ENCODE measurements around the gene YPEL3. TPM values are rescaled to one million over a fixed set of nuclear protein-coding genes. Genes with fewer than 3 reads are reported as not detected.

The YPEL3 gene
- total RNA-seq, 2 donors from 2014 or later = 42.0 to 57.2 TPM

DNA sequence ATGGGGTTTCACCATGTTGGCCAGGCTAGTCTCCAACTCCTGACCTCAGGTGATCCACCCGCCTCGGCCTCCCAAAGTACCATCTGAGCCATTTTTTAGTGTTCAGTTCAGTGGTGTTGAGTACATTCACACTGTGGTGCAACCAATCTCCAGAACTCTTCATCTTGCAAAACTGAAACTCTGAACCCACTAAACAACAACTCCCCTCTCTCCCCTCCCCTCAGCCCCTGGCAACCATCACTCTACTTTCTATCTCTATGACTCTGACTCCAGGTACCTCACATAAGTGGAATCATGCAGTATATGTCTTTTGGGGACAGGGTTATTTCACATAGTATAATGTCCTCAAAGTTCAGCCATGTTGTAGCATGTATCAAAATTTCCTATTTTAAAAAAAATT is 45.7 kb upstream of the YPEL3 start:
- no peaks in the 10 kb centered on the region for H3K27me3 Mint-ChIP-seq (ENCODE audit: insufficient read depth)
- no peak for DNase-seq
- H3K4me3 Mint-ChIP-seq = no peak overlapping the region
- Histone ChIP-seq H3K9me3 (ENCODE audit: control insufficient read depth, low read length) (no peaks in the 10 kb centered on the region), H3K36me3 (ENCODE audit: control insufficient read depth, insufficient read depth, low read length) (no peaks in the 10 kb centered on the region), H3K9ac (ENCODE audit: extremely low read depth, low read length, poor library complexity, severe bottlenecking) (no peak overlapping the region), H3K4me1 (ENCODE audit: control insufficient read depth, insufficient read depth, low read length) (no peaks in the 10 kb centered on the region), H3K27ac (ENCODE audit: low read depth, low read length) (no peak overlapping the region), H3K4me3 (ENCODE audit: low read length) (no peak overlapping the region), H3K27me3 (ENCODE audit: control insufficient read depth, insufficient read depth, low read length, poor library complexity, severe bottlenecking) (no peaks in the 10 kb centered on the region)
- no peaks in the 10 kb centered on the region for H3K9me3 Mint-ChIP-seq
- 100% methylated on average over 2 of the region's 2 CpGs for WGBS, 2 experiments (ENCODE audit: insufficient coverage in 1 of 2, insufficient read length in 1 of 2)
- H3K27ac Mint-ChIP-seq = no peak overlapping the region
- peaks cover 6% of the 10 kb centered on the region for H3K4me1 Mint-ChIP-seq
- no peak for TF ChIP-seq CTCF (conservative IDR thresholded peaks at IDR 0.05)
- no peaks in the 10 kb centered on the region for H3K36me3 Mint-ChIP-seq (ENCODE audit: low read depth)

DNA sequence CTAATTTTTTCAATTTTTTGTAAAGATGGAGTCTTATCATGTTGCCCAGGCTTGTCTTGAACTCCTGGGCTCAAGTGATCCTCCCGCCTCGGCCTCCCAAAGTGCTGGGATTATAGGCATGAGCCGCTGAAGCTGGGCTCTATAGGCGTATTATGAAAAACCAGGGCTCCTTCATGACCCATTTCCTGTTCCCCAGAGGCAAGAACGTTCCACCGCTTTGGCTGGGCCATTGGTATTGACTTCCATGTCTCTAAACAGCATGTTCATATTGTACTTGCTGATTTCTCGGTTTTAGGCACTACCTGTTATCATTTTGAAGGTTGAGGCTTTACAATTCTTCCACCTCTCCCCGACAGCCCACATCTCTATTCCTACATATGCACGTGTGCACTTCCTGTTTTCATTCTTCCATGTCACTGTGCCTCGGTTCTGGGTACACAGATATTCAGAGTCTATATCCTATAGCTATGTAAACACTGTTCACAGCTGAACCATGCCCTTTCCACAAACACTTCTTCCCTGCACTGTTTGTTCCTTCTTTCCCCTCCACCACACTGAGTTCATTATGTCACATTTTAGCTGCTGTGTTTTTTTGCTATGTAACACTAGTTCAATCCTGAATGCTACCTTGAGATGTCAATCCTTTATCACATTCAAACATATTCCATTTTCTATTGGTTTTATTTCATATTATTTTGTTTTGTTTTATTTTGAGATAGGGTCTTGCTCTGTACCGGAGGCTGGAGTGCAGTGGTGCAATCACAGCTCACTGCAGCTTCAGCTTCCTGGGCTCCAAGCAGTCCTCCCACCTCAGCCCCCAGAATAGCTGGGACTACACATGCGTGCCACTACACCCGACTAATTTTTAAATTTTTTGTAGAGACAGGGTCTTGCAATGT is 43.8 kb upstream of the YPEL3 start:
- no peak overlapping the region for H3K4me3 Mint-ChIP-seq
- no peak overlapping the region for H3K27ac Mint-ChIP-seq
- Histone ChIP-seq H3K27me3 (ENCODE audit: control insufficient read depth, insufficient read depth, low read length, poor library complexity, severe bottlenecking) (no peaks in the 10 kb centered on the region), H3K4me1 (ENCODE audit: control insufficient read depth, insufficient read depth, low read length) (no peaks in the 10 kb centered on the region), H3K4me3 (ENCODE audit: low read length) (no peak overlapping the region), H3K27ac (ENCODE audit: low read depth, low read length) (no peak overlapping the region), H3K9me3 (ENCODE audit: control insufficient read depth, low read length) (no peaks in the 10 kb centered on the region), H3K9ac (ENCODE audit: extremely low read depth, low read length, poor library complexity, severe bottlenecking) (no peak overlapping the region), H3K36me3 (ENCODE audit: control insufficient read depth, insufficient read depth, low read length) (no peaks in the 10 kb centered on the region)
- no peak for TF ChIP-seq CTCF (conservative IDR thresholded peaks at IDR 0.05)
- no peaks in the 10 kb centered on the region for H3K36me3 Mint-ChIP-seq (ENCODE audit: low read depth)
- H3K4me1 Mint-ChIP-seq = peaks cover 6% of the 10 kb centered on the region
- DNase-seq = no peak
- H3K9me3 Mint-ChIP-seq = no peaks in the 10 kb centered on the region
- WGBS, 2 experiments (ENCODE audit: insufficient coverage in 1 of 2, insufficient read length in 1 of 2) = 79 to 88% methylated on average over 12 to 13 of the region's 13 CpGs
- peaks cover 1% of the 10 kb centered on the region for H3K27me3 Mint-ChIP-seq (ENCODE audit: insufficient read depth)

- Histone ChIP-seq H3K9me3 (ENCODE audit: control insufficient read depth, low read length) (no peaks in the 10 kb centered on the region), H3K36me3 (ENCODE audit: control insufficient read depth, insufficient read depth, low read length) (no peaks in the 10 kb centered on the region), H3K27me3 (ENCODE audit: control insufficient read depth, insufficient read depth, low read length, poor library complexity, severe bottlenecking) (no peaks in the 10 kb centered on the region), H3K4me1 (ENCODE audit: control insufficient read depth, insufficient read depth, low read length) (no peaks in the 10 kb centered on the region), H3K27ac (ENCODE audit: low read depth, low read length) (no peak overlapping the region), H3K9ac (ENCODE audit: extremely low read depth, low read length, poor library complexity, severe bottlenecking) (no peak overlapping the region), H3K4me3 (ENCODE audit: low read length) (no peak overlapping the region)
- no peak overlapping the region for H3K27ac Mint-ChIP-seq
- TF ChIP-seq CTCF (conservative IDR thresholded peaks at IDR 0.05) = no peak
- DNase-seq = no peak
- H3K4me3 Mint-ChIP-seq = no peak overlapping the region
- peaks cover under 1% of the 10 kb centered on the region for H3K4me1 Mint-ChIP-seq
- H3K9me3 Mint-ChIP-seq = no peaks in the 10 kb centered on the region
- whole genome bisulfite sequencing, 2 experiments (ENCODE audit: insufficient coverage in 1 of 2, insufficient read length in 1 of 2) = 85 to 88% methylated on average over 8 of the region's 8 CpGs
- H3K36me3 Mint-ChIP-seq (ENCODE audit: low read depth) = no peaks in the 10 kb centered on the region
- peaks cover 1% of the 10 kb centered on the region for H3K27me3 Mint-ChIP-seq (ENCODE audit: insufficient read depth)
These were observed 41.9 kb upstream of the YPEL3 start for GRCh38 chr16:30137897-30138296.
